Activated CD4-positive, alpha-beta T cell treated with anti-CD3 and anti-CD28 coated beads for 4 hours (primary cell): ENCODE results near the gene EMC1.
"Not testable (repeated sequence)": the region's sequence is repeated elsewhere in the genome, so short reads cannot be mapped to it uniquely, and the experiment has no call there.

Experiments
- DNase-seq, 2 donors: peaks; one replicate each; pipeline ENCODE4 v3.0.0-alpha.2; 2020

The EMC1 gene

GRCh38 chr1:19251305-19252196 is at the start of gene EMC1, which contains the start of gene MRTO4:
Gene EMC1, minus strand, starts transcription at chr1:19251524. Its CDS starts 15 bp downstream, at chr1:19251509.
Gene MRTO4, plus strand, starts transcription at chr1:19251805. Its CDS starts 31 bp downstream, at chr1:19251836.
- peak; percentile 87 to 88 for DNase-seq

- DNase-seq: no peak
Measured at GRCh38 chr1:19300211-19300610, 48.9 kb upstream of the EMC1 start.

- no peak for DNase-seq
Measured at GRCh38 chr1:19294638-19295037, 43.3 kb upstream of the EMC1 start.

- DNase-seq: no peak
Measured at GRCh38 chr1:19289244-19289643, 37.9 kb upstream of the EMC1 start.

GRCh38 chr1:19288324-19289241 is 37.3 kb upstream of the EMC1 start, which contains the start of gene AKR7A3:
Gene AKR7A3, minus strand, starts transcription at chr1:19288770. Its CDS starts 61 bp downstream, at chr1:19288709.
- peak; percentile 49 to 52 for DNase-seq

- no peak for DNase-seq
Measured at GRCh38 chr1:19287436-19288185, 36.3 kb upstream of the EMC1 start.

- DNase-seq: not testable (repeated sequence)
Measured at GRCh38 chr1:19285807-19286206, 34.5 kb upstream of the EMC1 start.

- not testable (repeated sequence) for DNase-seq
Measured at GRCh38 chr1:19285366-19285765, 34.0 kb upstream of the EMC1 start.

- DNase-seq: no peak
Measured at GRCh38 chr1:19284881-19285280, 33.6 kb upstream of the EMC1 start.

- DNase-seq: no peak
Measured at GRCh38 chr1:19283891-19284290, 32.6 kb upstream of the EMC1 start.

GRCh38 chr1:19274636-19275035 is 23.3 kb upstream of the EMC1 start:
- no peak for DNase-seq

- DNase-seq: not testable (repeated sequence)
Measured at GRCh38 chr1:19273844-19274531, 22.7 kb upstream of the EMC1 start.

- no peak for DNase-seq
Measured at GRCh38 chr1:19273106-19273843, 22.0 kb upstream of the EMC1 start.

GRCh38 chr1:19272064-19272463 is 20.7 kb upstream of the EMC1 start:
- DNase-seq: no peak

GRCh38 chr1:19270343-19270730 is 19.0 kb upstream of the EMC1 start:
- not testable (repeated sequence) for DNase-seq

GRCh38 chr1:19269427-19270342 is 18.4 kb upstream of the EMC1 start:
- not testable (repeated sequence) for DNase-seq

GRCh38 chr1:19268445-19268844 is 17.1 kb upstream of the EMC1 start:
- no peak for DNase-seq

- DNase-seq: no peak
Measured at GRCh38 chr1:19262744-19263143, 11.4 kb upstream of the EMC1 start.

GRCh38 chr1:19262047-19262446 is 10.7 kb upstream of the EMC1 start:
- DNase-seq: no peak
